ENCODE measurements around the gene SPRING1. TPM values are rescaled to one million over a fixed set of nuclear protein-coding genes. Genes with fewer than 3 reads are reported as not detected.

The SPRING1 gene
- total and polyA plus RNA-seq, 10 donors = 8.8 to 43.8 (median 23.7) TPM

- Histone ChIP-seq H3K4me1 (peaks cover 0 to 54% (median 17%) of the 10 kb centered on the region in 6 donors), H3K36me3 (no peaks in the 10 kb centered on the region), H3K27me3 (replicated peaks in 1 of 7) (peaks cover 0 to 70% (median 17%) of the 10 kb centered on the region in 7 donors), H3K27ac (no peak overlapping the region), H3K4me3 (peak overlapping the region in 3 of 8 donors; percentile 3 to 51 (median 6)), H3K9me3 (no peaks in the 10 kb centered on the region)
- DNase-seq = no peak
- no peak for TF ChIP-seq POLR2AphosphoS5 (IDR thresholded peaks at IDR 0.05)
- no peak for TF ChIP-seq POLR2A (IDR thresholded peaks at IDR 0.05)
- TF ChIP-seq, protein P1, sequence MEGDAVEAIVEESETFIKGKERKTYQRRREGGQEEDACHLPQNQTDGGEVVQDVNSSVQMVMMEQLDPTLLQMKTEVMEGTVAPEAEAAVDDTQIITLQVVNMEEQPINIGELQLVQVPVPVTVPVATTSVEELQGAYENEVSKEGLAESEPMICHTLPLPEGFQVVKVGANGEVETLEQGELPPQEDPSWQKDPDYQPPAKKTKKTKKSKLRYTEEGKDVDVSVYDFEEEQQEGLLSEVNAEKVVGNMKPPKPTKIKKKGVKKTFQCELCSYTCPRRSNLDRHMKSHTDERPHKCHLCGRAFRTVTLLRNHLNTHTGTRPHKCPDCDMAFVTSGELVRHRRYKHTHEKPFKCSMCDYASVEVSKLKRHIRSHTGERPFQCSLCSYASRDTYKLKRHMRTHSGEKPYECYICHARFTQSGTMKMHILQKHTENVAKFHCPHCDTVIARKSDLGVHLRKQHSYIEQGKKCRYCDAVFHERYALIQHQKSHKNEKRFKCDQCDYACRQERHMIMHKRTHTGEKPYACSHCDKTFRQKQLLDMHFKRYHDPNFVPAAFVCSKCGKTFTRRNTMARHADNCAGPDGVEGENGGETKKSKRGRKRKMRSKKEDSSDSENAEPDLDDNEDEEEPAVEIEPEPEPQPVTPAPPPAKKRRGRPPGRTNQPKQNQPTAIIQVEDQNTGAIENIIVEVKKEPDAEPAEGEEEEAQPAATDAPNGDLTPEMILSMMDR (IDR thresholded peaks at IDR 0.05 in 8 of 11, conservative IDR thresholded peaks at IDR 0.05 in 3 of 11) = no peak
- 27 to 38% (median 35%) methylated on average over 34 of the region's 34 CpGs for WGBS, 5 donors
- intact Hi-C loops (cut with DNase I; ENCODE audit: low total_unique reads) = loop anchor here (10.0 kb wide), 1 partner anchor 709 kb away; no protein-coding TSS in a partner anchor
Observed at GRCh38 chr12:116693286-116694227, 44.3 kb downstream of the SPRING1 start.

DNA sequence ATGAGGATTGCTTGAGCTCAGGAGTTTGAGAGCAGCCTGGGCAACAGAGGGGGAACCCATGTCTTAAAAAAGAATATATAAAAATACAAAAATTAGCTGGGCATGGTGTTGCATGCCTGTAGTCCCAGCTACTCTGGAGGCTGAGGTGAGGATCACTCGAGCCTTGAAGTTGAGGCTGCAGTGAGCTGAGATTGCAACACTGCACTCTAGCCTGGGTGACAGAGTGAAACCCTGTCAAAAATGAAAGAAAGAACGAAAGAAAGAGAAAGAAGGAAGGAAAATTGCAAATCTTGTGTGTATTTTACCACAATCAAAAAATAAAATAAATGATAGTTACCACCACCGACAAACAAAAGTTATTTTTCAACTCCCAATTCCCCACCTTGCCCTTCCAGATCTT lies 45.3 kb downstream of the SPRING1 start:
- 29 to 43% (median 36%) methylated on average over 3 of the region's 3 CpGs for WGBS, 5 donors
- no peak overlapping the region for H3K4me3 ChIP-seq
- no peak for DNase-seq
- intact Hi-C loops (cut with DNase I; ENCODE audit: low total_unique reads) = loop anchor here (10.0 kb wide), 1 partner anchor 708 kb away; no protein-coding TSS in a partner anchor
- no peaks in the 10 kb centered on the region for H3K9me3 ChIP-seq
- H3K4me1 ChIP-seq = peaks cover 0 to 54% (median 17%) of the 10 kb centered on the region in 6 donors
- no peak overlapping the region for H3K27ac ChIP-seq
- TF ChIP-seq POLR2AphosphoS5 (IDR thresholded peaks at IDR 0.05) (no peak), POLR2A (IDR thresholded peaks at IDR 0.05) (no peak)
- TF ChIP-seq, protein P1 (IDR thresholded peaks at IDR 0.05 in 8 of 11, conservative IDR thresholded peaks at IDR 0.05 in 3 of 11) = no peak
- H3K36me3 ChIP-seq = no peaks in the 10 kb centered on the region
- H3K27me3 ChIP-seq (replicated peaks in 1 of 7) = peaks cover 0 to 70% (median 17%) of the 10 kb centered on the region in 7 donors

GRCh38 chr12:116691636-116692035 lies 46.2 kb downstream of the SPRING1 start:
- TF ChIP-seq, protein P1 (IDR thresholded peaks at IDR 0.05 in 8 of 11, conservative IDR thresholded peaks at IDR 0.05 in 3 of 11) = no peak
- TF ChIP-seq POLR2AphosphoS5 (IDR thresholded peaks at IDR 0.05) = no peak
- TF ChIP-seq POLR2A (IDR thresholded peaks at IDR 0.05) = no peak
- intact Hi-C loops (cut with DNase I; ENCODE audit: low total_unique reads) = loop anchor here (10.0 kb wide), 1 partner anchor 707 kb away; no protein-coding TSS in a partner anchor
- whole genome bisulfite sequencing, 5 donors = 63 to 78% (median 74%) methylated on average over 4 of the region's 4 CpGs

GRCh38 chr12:116691205-116691604 lies 46.7 kb downstream of the SPRING1 start:
- no peak overlapping the region for H3K4me3 ChIP-seq
- H3K27me3 ChIP-seq (replicated peaks in 1 of 7) = peaks cover 0 to 62% (median 17%) of the 10 kb centered on the region in 7 donors
- no peak for DNase-seq
- H3K9me3 ChIP-seq = no peaks in the 10 kb centered on the region
- no peak overlapping the region for H3K27ac ChIP-seq
- no peaks in the 10 kb centered on the region for H3K36me3 ChIP-seq
- H3K4me1 ChIP-seq = peaks cover 0 to 49% (median 17%) of the 10 kb centered on the region in 6 donors
- TF ChIP-seq POLR2A (IDR thresholded peaks at IDR 0.05) (no peak), POLR2AphosphoS5 (IDR thresholded peaks at IDR 0.05) (no peak)
- TF ChIP-seq, protein P1 (IDR thresholded peaks at IDR 0.05 in 8 of 11, conservative IDR thresholded peaks at IDR 0.05 in 3 of 11) = no peak
- intact Hi-C loops (cut with DNase I; ENCODE audit: low total_unique reads) = loop anchor here (10.0 kb wide), 1 partner anchor 706 kb away; no protein-coding TSS in a partner anchor
- 91 to 98% (median 96%) methylated on average over 7 of the region's 7 CpGs for WGBS, 5 donors

More at GRCh38 chr12:116691636-116692035, 46.2 kb downstream of the SPRING1 start:
- H3K27me3 ChIP-seq (replicated peaks in 1 of 7) = peaks cover 0 to 67% (median 17%) of the 10 kb centered on the region in 7 donors
- peaks cover 0 to 54% (median 17%) of the 10 kb centered on the region in 6 donors for H3K4me1 ChIP-seq
- no peak overlapping the region for H3K4me3 ChIP-seq
- DNase-seq = no peak
- no peak overlapping the region for H3K27ac ChIP-seq
- H3K9me3 ChIP-seq = no peaks in the 10 kb centered on the region
- H3K36me3 ChIP-seq = no peaks in the 10 kb centered on the region
